GM12878 (cell line): ENCODE data around the gene PSMG3. TPM values are rescaled to one million over a fixed set of nuclear protein-coding genes. Genes with fewer than 3 reads are reported as not detected.
A peak's percentile ranks its signal among the peaks of the same experiment; 100 is the strongest.

Experiments used
- ATAC-seq: fragments of 200-7000 bp; cut with Tn5 transposase; 3 replicates; pipeline ENCODE4 v1.9.1; 2020; ENCODE audit warnings: mild to moderate bottlenecking, moderate library complexity
- BruUV-seq: library from RNA; stranded (reverse); fragments of 400-500 nt; replicated peaks from 2 replicates; lab custom pipeline; 2021; lab: Mats Ljungman, UMichigan
- CTCF ChIA-PET: fragments of 300-600 bp; sonication (Branson Sonifier 250); formaldehyde crosslinking; extraction: SDS; loops from one replicate; lab custom pipeline; 2021; ENCODE audit warnings: inconsistent platforms; lab: Yijun Ruan, JAX
- POLR2A ChIA-PET: fragments of 350-600 bp; formaldehyde crosslinking; extraction: SDS; loops from one replicate; lab custom pipeline; 2021; ENCODE audit warnings: inconsistent platforms; lab: Charles Lee
- RAD21 ChIA-PET: fragments of 300-600 bp; sonication (Branson Sonifier 250); formaldehyde crosslinking; loops from one replicate; lab custom pipeline; 2023; ENCODE audit warnings: antibody characterized with exemption; ENCODE audit not compliant: unreplicated experiment; lab: Charles Lee
- SMC1A ChIA-PET: fragments of 300-600 bp; sonication (Branson Sonifier 250); formaldehyde crosslinking; loops from one replicate; lab custom pipeline; 2023; ENCODE audit not compliant: unreplicated experiment, uncharacterized antibody; lab: Charles Lee
- DNase-seq: peaks from one replicate; pipeline ENCODE4 v3.0.0-alpha.2; 2011; ENCODE audit warnings: low read depth, low spot score
- FAIRE-seq: peaks from 3 replicates; lab custom pipeline; 2011; peaks lifted over from hg19 to GRCh38; lab: Jason Lieb, UNC
- H2AFZ ChIP-seq: 2 replicates; pipeline ENCODE4 v1.6.0; 2011; ENCODE audit warnings: low read depth, low read length, control low read depth; ENCODE audit not compliant: control insufficient read depth
- H3K27ac ChIP-seq: 2 replicates; pipeline ENCODE4 v1.5.1; 2011; ENCODE audit warnings: control low read depth; ENCODE audit not compliant: control insufficient read depth, insufficient read depth
- H3K27me3 ChIP-seq, 2 experiments: replicated peaks in 1 of 2; 2 replicates each; pipeline versions ENCODE4 v1.6.0 to v1.6.1; 2011; ENCODE audit warnings: low read length in 1 of 2; ENCODE audit not compliant: control insufficient read depth in 2 of 2, insufficient read depth in 2 of 2
- H3K36me3 ChIP-seq, 2 experiments: 2 replicates each; pipeline ENCODE4 v1.5.1; 2011; ENCODE audit warnings: low read length in 1 of 2; ENCODE audit not compliant: control insufficient read depth in 2 of 2, insufficient read depth in 2 of 2
- H3K4me1 ChIP-seq: 2 replicates; pipeline ENCODE4 v1.6.1; 2011; ENCODE audit warnings: mild to moderate bottlenecking, low read length, moderate library complexity, mixed read lengths; ENCODE audit not compliant: control insufficient read depth, insufficient read depth
- H3K4me2 ChIP-seq: 2 replicates; pipeline ENCODE4 v1.6.0; 2011; ENCODE audit warnings: control low read depth; ENCODE audit not compliant: control insufficient read depth, insufficient read depth
- H3K4me3 ChIP-seq: fragments of 200-600 bp; sonication (generic); 2 replicates; pipeline ENCODE4 v1.5.1; 2016
- H3K79me2 ChIP-seq: 2 replicates; pipeline ENCODE4 v1.6.0; 2011; ENCODE audit warnings: low read length; ENCODE audit not compliant: control insufficient read depth, insufficient read depth
- H3K9ac ChIP-seq: 2 replicates; pipeline ENCODE4 v1.8.0; 2011; ENCODE audit warnings: low read length, control low read depth, mixed read lengths; ENCODE audit not compliant: control insufficient read depth, insufficient read depth
- H3K9me3 ChIP-seq: replicated peaks from 3 replicates; pipeline ENCODE4 v1.5.1; 2011; ENCODE audit warnings: mild to moderate bottlenecking, low read length; ENCODE audit not compliant: control insufficient read depth, insufficient read depth
- H4K20me1 ChIP-seq: 2 replicates; pipeline ENCODE4 v1.6.0; 2011; ENCODE audit not compliant: control insufficient read depth, insufficient read depth
- CEBPB ChIP-seq, 2 experiments: fragments of 150-350 bp in 1 of 2; IDR thresholded peaks; 2 replicates each; pipeline ENCODE4 v1.6.1; 2012 to 2014; ENCODE audit warnings: low read depth in 2 of 2, low read length in 2 of 2, borderline replicate concordance in 1 of 2, inconsistent platforms in 1 of 2
- EGR1 ChIP-seq, 2 experiments: IDR thresholded peaks; 1 replicate in 1 of 2; 2 replicates in 1 of 2; pipeline ENCODE4 v1.6.1; 2011 to 2012; ENCODE audit warnings: low read depth in 2 of 2, low read length in 2 of 2, borderline replicate concordance in 1 of 2, mild to moderate bottlenecking in 1 of 2, moderate library complexity in 1 of 2
- HDAC2 ChIP-seq: fragments of 200-600 bp; sonication (generic); IDR thresholded peaks from 2 replicates; pipeline ENCODE4 v1.6.1; 2017
- IKZF1 ChIP-seq: fragments of 450-650 bp; conservative IDR thresholded peaks from 2 replicates; pipeline ENCODE4 v1.6.1; 2017; ENCODE audit warnings: antibody characterized with exemption, mild to moderate bottlenecking
- IRF5 ChIP-seq: fragments of 450-650 bp; IDR thresholded peaks from 2 replicates; pipeline ENCODE4 v1.6.1; 2017; ENCODE audit warnings: borderline replicate concordance
- KLF5 ChIP-seq: fragments of 450-650 bp; IDR thresholded peaks from 2 replicates; pipeline ENCODE4 v1.6.1; 2014; ENCODE audit warnings: mild to moderate bottlenecking; ENCODE audit not compliant: partially characterized antibody
- MEF2A ChIP-seq: IDR thresholded peaks from 2 replicates; pipeline ENCODE4 v1.6.1; 2011; ENCODE audit warnings: low read depth, mild to moderate bottlenecking, low read length, moderate library complexity; ENCODE audit not compliant: insufficient read depth
- MYB ChIP-seq: fragments of 150-350 bp; IDR thresholded peaks from 2 replicates; pipeline ENCODE4 v1.6.1; 2014; ENCODE audit warnings: mild to moderate bottlenecking, low read depth, low read length, borderline replicate concordance
- NKRF ChIP-seq: fragments of 450-650 bp; conservative IDR thresholded peaks from 2 replicates; pipeline ENCODE4 v1.6.1; 2017; ENCODE audit warnings: mild to moderate bottlenecking, moderate library complexity
- RFX5 ChIP-seq: IDR thresholded peaks from 2 replicates; pipeline ENCODE4 v1.6.1; 2011; ENCODE audit warnings: low read depth, low read length, improper control_type of control experiment
- SUZ12 ChIP-seq: fragments of 200-600 bp; sonication (generic); IDR thresholded peaks from one replicate; pipeline ENCODE4 v1.6.1; 2018; ENCODE audit warnings: antibody characterized with exemption, mild to moderate bottlenecking; ENCODE audit not compliant: unreplicated experiment
- ZBTB4 ChIP-seq: fragments of 450-650 bp; formaldehyde crosslinking; IDR thresholded peaks from 2 replicates; pipeline ENCODE4 v1.4.0; 2022; ENCODE audit warnings: mild to moderate bottlenecking, moderate library complexity
- ZNF274 ChIP-seq: IDR thresholded peaks from one replicate; pipeline ENCODE4 v1.8.0; 2011; ENCODE audit not compliant: insufficient read length, insufficient read depth
- WGBS: methylation state at CpG from one replicate; pipeline ENCODE4 v1.1.6; 2016; ENCODE audit warnings: low lambda C conversion rate; ENCODE audit not compliant: insufficient replicate concordance, insufficient coverage; ENCODE audit errors: missing lambda C conversion rate; 5-methylcytosine and 5-hydroxymethylcytosine counted together
- in situ Hi-C: fragments of 300-500 bp; cut with MboI; formaldehyde crosslinking; loops from 9 replicates; pipeline ENCODE4 v1.14.3; 2018; ENCODE audit warnings: mixed read lengths
- intact Hi-C: fragments of 100-400 bp; cut with micrococcal nuclease; formaldehyde crosslinking; loops from one replicate; pipeline ENCODE4 v1.14.2; 2022; ENCODE audit not compliant: unreplicated experiment
- polyA plus RNA-seq, 11 experiments: library from polyadenylated mRNA; depleted of rRNA in 4 of 11; unstranded in 6 of 11; stranded (reverse) in 5 of 11; fragments of >200 nt; fragmentation: Nextera tagmentation in 4 of 11; fragmentation: Illumina TruSeq in 1 of 11; extraction: Ambion mirVana in 4 of 11; extraction: Trizol in 1 of 11; gene quantifications; 1 replicate in 1 of 11; 2 replicates in 10 of 11; pipeline versions ENCODE4 v1.2.1 to v1.2.3, GENCODE V29; 2011 to 2016; ENCODE audit warnings: inconsistent platforms in 2 of 11, missing spikeins in 2 of 11, low read depth in 1 of 11
- total RNA-seq, 4 experiments: library from RNA; depleted of rRNA in 3 of 4; stranded (reverse); fragments of >200 nt in 3 of 4; fragmentation: Illumina TruSeq in 1 of 4; extraction: Trizol in 1 of 4; gene quantifications; 2 replicates each; pipeline versions ENCODE4 v1.2.1 to v1.2.3, GENCODE V29; 2013 to 2021

Gene PSMG3
- total and polyA plus RNA-seq, 10 of the 15 experiments (the other 5 are each of a cell fraction or from before 2014, with no cell fraction given), result 23.9 to 115 (median 60.6) TPM

- 7% methylated on average over 10 of the region's 10 CpGs for WGBS
- Histone ChIP-seq H3K4me1 (peaks cover 13% of the 10 kb centered on the region), H3K9me3 (no peaks in the 10 kb centered on the region), H3K4me2 (peak overlapping the region; percentile 96), H3K4me3 (peak overlapping the region; percentile 63), H3K36me3 (peaks cover 0 to 2% of the 10 kb centered on the region in 2 experiments; a peak in 2 of 4 replicates), H3K9ac (peak overlapping the region; percentile 71), H3K27me3 (no peaks in the 10 kb centered on the region), H3K79me2 (peaks cover 40% of the 10 kb centered on the region), H2AFZ (no peak overlapping the region), H4K20me1 (peaks cover 7% of the 10 kb centered on the region; the same call in 1 of the 2 replicates), H3K27ac (peak overlapping the region; percentile 69)
- ChIA-PET CTCF (interaction anchor here (3.0 kb wide), 1 partner anchor 26 kb away, joined by 9 read pairs; no protein-coding TSS in a partner anchor), POLR2A (interaction anchor here (1.4 kb wide), 1 partner anchor 26 kb away, joined by 5 read pairs; no protein-coding TSS in a partner anchor), RAD21 (no interaction called here), SMC1A (no interaction called here)
- in situ Hi-C loops, result no loop called here
- DNase-seq (no peak), ATAC-seq (peak; percentile 2; the same call in 1 of the 3 replicates), FAIRE-seq (no peak)
- intact Hi-C loops, result loop anchor here (2.0 kb wide), 1 partner anchor 27 kb away; the partner anchor contains the start of gene INTS1
- TF ChIP-seq IKZF1 (no peak), KLF5 (no peak), ZNF274 (no peak), RFX5 (no peak), MEF2A (no peak), SUZ12 (no peak), HDAC2 (no peak), NKRF (no peak), MYB (no peak), EGR1 (IDR thresholded peaks at IDR 0.05; ENCODE audit: borderline replicate concordance in 1 of 2, low read depth in 2 of 2, low read length in 2 of 2) (no peak), CEBPB (IDR thresholded peaks at IDR 0.05; ENCODE audit: borderline replicate concordance in 1 of 2, low read depth in 2 of 2, low read length in 2 of 2) (no peak), ZBTB4 (CRISPR knock-in tag) (no peak), IRF5 (no peak)
- BruUV-seq, result no TSS peak
Measured at GRCh38 chr7:1531979-1532455, 37.8 kb downstream of the PSMG3 start.
